22Rv1 (cell line): ENCODE results near the gene IL17RD.

Source experiments
- H3K27ac ChIP-seq: fragments of 450-650 bp; 2 replicates; pipeline ENCODE4 v1.5.1; 2017
- ZFX ChIP-seq: fragments of 450-650 bp; IDR thresholded peaks from 2 replicates; pipeline ENCODE4 v1.6.1; 2017; ENCODE audit warnings: antibody characterized with exemption, borderline replicate concordance
- TF ChIP-seq, protein P1 (sequence below): fragments of 450-650 bp; IDR thresholded peaks from 2 replicates; pipeline ENCODE4 v1.5.1; 2017; ENCODE audit warnings: mild to moderate bottlenecking

IL17RD gene

DNA sequence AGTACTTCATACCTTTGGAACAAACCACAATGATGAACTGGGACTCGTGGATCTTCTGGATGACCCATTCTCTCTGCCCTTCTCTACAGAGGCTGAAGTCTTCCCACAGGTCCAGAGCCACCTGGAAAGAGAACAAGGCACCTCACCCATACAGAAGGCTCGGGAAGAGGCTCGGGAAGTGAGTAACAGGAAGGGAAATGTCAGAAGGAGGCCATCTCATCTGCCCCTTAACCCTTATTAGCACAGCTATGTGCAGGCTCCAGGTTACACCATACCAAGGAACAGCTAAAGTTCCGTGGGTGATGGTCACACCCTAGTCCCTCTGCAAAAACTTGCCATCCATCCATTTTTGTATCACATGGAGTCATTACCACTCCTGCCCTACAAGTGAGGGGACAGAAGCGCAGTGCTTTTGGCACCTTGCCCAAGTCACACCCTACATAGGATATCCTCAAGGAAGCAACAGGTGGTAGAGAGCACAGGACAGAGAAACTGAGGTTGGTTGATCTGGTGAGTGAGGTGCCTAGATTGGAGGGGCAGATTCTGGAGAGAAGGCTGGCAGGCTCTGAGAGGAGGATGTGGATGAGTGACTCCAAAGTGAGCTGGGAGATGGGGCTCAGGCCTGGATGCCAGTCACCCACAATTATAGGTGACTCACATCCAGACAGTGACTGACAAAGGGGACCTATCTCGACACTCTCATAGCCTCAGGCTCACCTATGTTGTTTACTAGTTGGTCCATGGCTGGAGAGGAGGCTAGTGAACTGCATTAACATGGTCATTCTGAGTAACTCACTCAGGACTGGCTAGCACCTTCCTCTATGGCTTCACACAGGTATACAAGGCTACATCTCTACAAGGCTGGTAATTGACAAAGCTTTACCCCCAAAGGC is 66.5 kb downstream of the IL17RD start:
- TF ChIP-seq, protein P1, sequence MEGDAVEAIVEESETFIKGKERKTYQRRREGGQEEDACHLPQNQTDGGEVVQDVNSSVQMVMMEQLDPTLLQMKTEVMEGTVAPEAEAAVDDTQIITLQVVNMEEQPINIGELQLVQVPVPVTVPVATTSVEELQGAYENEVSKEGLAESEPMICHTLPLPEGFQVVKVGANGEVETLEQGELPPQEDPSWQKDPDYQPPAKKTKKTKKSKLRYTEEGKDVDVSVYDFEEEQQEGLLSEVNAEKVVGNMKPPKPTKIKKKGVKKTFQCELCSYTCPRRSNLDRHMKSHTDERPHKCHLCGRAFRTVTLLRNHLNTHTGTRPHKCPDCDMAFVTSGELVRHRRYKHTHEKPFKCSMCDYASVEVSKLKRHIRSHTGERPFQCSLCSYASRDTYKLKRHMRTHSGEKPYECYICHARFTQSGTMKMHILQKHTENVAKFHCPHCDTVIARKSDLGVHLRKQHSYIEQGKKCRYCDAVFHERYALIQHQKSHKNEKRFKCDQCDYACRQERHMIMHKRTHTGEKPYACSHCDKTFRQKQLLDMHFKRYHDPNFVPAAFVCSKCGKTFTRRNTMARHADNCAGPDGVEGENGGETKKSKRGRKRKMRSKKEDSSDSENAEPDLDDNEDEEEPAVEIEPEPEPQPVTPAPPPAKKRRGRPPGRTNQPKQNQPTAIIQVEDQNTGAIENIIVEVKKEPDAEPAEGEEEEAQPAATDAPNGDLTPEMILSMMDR, result no peak
- TF ChIP-seq ZFX, result no peak
- H3K27ac ChIP-seq, result no peak overlapping the region

DNA sequence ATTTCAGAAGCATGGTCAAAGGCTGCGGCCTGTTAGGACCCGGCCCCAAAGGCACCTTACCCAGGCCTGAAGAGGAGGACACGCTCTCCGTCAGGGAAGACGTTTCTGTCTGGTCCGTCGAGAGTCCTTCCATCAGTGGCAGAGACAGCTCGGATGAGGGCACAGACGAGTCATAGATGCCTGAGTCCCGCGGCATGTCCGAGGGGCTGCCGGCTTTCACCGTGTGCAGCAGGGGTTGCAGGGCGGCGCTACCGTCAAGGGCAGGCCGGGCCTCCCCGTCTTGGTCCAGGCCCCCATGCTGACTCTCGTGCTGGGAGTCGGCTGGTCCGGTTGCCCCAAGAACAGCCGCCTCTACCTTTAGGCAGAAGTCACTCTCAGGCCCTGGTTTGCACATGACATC is 67.6 kb downstream of the IL17RD start:
- no peak for TF ChIP-seq ZFX
- TF ChIP-seq, protein P1, result no peak
- no peak overlapping the region for H3K27ac ChIP-seq

DNA sequence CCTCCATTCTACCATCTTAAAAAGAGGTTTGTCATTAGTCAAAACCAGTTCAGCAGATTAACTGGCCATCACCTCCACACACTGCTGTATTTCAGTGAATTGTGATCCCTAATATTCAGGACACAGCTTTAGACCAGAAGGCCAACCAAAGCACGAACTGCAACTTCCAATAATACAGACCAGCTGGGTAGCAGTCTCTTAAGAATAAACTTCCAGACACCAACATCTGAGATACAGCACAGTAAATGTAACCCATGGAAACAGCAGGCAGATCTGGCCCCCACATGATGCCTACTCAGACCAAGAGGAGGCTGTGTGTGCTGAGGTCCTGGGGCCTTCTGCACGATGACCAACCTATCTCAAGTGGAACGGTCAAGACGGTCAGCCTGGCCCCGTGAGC is 69.8 kb downstream of the IL17RD start:
- H3K27ac ChIP-seq, result no peak overlapping the region
- TF ChIP-seq ZFX, result no peak
- TF ChIP-seq, protein P1, result no peak

DNA sequence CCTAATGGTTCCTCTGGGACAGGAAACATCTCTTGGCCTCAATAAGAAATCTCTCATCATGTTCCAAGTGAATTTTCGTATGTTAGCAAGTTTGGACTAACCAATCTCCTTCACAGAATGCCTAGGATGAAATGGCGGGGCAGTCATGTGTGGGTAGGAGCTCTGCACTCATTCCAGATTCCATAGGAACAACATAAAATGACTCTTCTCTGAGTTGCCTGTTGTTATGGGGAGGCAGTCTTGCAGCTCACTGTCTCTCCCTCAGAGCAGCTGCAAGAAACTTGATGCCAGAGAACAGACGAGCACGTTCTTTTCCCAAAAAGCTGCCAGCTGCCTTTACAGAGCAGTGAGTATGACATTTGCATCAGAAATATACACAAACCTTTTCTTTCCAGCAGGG is 70.6 kb downstream of the IL17RD start:
- no peak overlapping the region for H3K27ac ChIP-seq
- TF ChIP-seq, protein P1, result no peak
- TF ChIP-seq ZFX, result no peak

DNA sequence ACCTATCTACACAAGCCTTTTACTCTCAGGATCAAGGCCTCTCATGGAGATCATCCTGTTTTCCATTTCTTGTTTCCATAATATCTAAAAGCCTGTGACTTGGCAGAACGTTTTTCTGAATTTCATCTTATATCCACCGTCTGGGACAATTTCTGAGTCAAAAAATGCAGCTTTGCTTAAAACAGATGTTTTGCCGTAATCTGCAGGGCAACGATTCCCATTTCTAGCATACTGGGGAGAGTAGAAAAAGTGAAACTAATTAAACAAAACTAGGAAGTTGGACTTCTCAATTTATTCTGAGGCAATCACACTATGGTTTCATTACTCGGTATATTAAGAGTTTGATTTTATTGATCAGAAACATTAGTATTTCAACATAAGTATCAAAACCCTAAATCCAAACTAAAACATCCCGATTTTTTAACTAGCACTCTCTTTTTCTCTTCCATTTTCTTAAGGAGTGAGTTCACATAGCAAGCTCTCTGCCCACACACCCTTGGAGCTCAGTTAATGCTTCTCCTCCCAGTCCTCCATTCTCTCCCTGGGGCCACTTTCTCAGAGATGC is 71.1 kb downstream of the IL17RD start:
- H3K27ac ChIP-seq, result no peak overlapping the region
- TF ChIP-seq, protein P1, result no peak
- TF ChIP-seq ZFX, result no peak

DNA sequence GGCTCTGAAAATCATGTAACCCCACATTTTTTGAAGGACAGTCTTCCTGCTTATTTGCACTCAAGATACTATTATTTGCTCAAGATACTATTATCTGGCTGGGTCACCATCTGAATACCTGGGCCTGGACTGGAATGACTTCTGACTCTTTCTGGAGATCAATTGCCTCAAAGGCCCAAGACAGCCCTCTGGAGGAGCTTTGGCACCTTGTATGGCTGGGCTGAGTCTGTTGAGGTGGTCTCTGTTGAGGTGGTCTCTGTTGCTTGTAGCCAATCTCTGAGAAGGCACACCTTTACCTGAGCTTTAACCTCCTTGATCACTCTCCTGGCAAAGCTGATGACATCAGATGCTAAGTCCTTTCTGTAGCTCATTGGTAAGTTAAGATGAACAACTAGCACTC is 71.7 kb downstream of the IL17RD start:
- no peak overlapping the region for H3K27ac ChIP-seq
- TF ChIP-seq ZFX, result no peak
- TF ChIP-seq, protein P1, result no peak
